Measurements from ENCODE around the gene CCDC178. TPM values are rescaled to one million over a fixed set of nuclear protein-coding genes. Genes with fewer than 3 reads are reported as not detected.
A peak's percentile ranks its signal among the peaks of the same experiment; 100 is the strongest.

CCDC178 gene
- polyA plus RNA-seq, 1 experiment, result not detected

GRCh38 chr18:33040213-33040612, 400.3 kb downstream of the CCDC178 start:
- TF ChIP-seq, protein P1, sequence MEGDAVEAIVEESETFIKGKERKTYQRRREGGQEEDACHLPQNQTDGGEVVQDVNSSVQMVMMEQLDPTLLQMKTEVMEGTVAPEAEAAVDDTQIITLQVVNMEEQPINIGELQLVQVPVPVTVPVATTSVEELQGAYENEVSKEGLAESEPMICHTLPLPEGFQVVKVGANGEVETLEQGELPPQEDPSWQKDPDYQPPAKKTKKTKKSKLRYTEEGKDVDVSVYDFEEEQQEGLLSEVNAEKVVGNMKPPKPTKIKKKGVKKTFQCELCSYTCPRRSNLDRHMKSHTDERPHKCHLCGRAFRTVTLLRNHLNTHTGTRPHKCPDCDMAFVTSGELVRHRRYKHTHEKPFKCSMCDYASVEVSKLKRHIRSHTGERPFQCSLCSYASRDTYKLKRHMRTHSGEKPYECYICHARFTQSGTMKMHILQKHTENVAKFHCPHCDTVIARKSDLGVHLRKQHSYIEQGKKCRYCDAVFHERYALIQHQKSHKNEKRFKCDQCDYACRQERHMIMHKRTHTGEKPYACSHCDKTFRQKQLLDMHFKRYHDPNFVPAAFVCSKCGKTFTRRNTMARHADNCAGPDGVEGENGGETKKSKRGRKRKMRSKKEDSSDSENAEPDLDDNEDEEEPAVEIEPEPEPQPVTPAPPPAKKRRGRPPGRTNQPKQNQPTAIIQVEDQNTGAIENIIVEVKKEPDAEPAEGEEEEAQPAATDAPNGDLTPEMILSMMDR (IDR thresholded peaks at IDR 0.05; ENCODE audit: low read depth, low read length), result no peak
- CTCF ChIA-PET, result no interaction called here

GRCh38 chr18:33034945-33035344, 405.6 kb downstream of the CCDC178 start:
- H3K9me3 ChIP-seq (ENCODE audit: control insufficient read depth, insufficient read depth, low read length), result no peaks in the 10 kb centered on the region
- CTCF ChIA-PET, result no interaction called here
- no peak overlapping the region for H3K4me3 ChIP-seq (ENCODE audit: low read depth, low read length)
- no peaks in the 10 kb centered on the region for H3K27me3 ChIP-seq (ENCODE audit: control insufficient read depth, insufficient read depth, low read length)
- DNase-seq (ENCODE audit: low read depth, low spot score), result no peak
- TF ChIP-seq, protein P1 (IDR thresholded peaks at IDR 0.05; ENCODE audit: low read depth, low read length), result no peak
- POLR2A ChIA-PET, result no interaction called here
- no peak overlapping the region for H3K27ac ChIP-seq (ENCODE audit: low read depth, low read length)

More at GRCh38 chr18:33040213-33040612, 400.3 kb downstream of the CCDC178 start:
- Histone ChIP-seq H3K27ac (ENCODE audit: low read depth, low read length) (no peak overlapping the region), H3K9me3 (ENCODE audit: control insufficient read depth, insufficient read depth, low read length) (no peaks in the 10 kb centered on the region), H3K27me3 (ENCODE audit: control insufficient read depth, insufficient read depth, low read length) (no peaks in the 10 kb centered on the region), H3K4me3 (ENCODE audit: low read depth, low read length) (no peak overlapping the region)
- POLR2A ChIA-PET, result no interaction called here
- no peak for DNase-seq (ENCODE audit: low read depth, low spot score)

- no peak for DNase-seq (ENCODE audit: low read depth, low spot score)
- Histone ChIP-seq H3K9me3 (ENCODE audit: control insufficient read depth, insufficient read depth, low read length) (no peaks in the 10 kb centered on the region), H3K27me3 (ENCODE audit: control insufficient read depth, insufficient read depth, low read length) (no peaks in the 10 kb centered on the region), H3K4me3 (ENCODE audit: low read depth, low read length) (no peak overlapping the region), H3K27ac (ENCODE audit: low read depth, low read length) (no peak overlapping the region)
- ChIA-PET CTCF (no interaction called here), POLR2A (no interaction called here)
- TF ChIP-seq, protein P1 (IDR thresholded peaks at IDR 0.05; ENCODE audit: low read depth, low read length), result no peak
These were observed 406.3 kb downstream of the CCDC178 start for GRCh38 chr18:33034212-33034611.

- CTCF ChIA-PET, result no interaction called here
- POLR2A ChIA-PET, result no interaction called here
- no peak overlapping the region for H3K4me3 ChIP-seq (ENCODE audit: low read depth, low read length)
- TF ChIP-seq, protein P1 (IDR thresholded peaks at IDR 0.05; ENCODE audit: low read depth, low read length), result 0 out of 2 replicates have a peak, but pooled peaks have one; percentile 8
- no peak for DNase-seq (ENCODE audit: low read depth, low spot score)
- no peaks in the 10 kb centered on the region for H3K9me3 ChIP-seq (ENCODE audit: control insufficient read depth, insufficient read depth, low read length)
- no peaks in the 10 kb centered on the region for H3K27me3 ChIP-seq (ENCODE audit: control insufficient read depth, insufficient read depth, low read length)
- no peak overlapping the region for H3K27ac ChIP-seq (ENCODE audit: low read depth, low read length)
These were observed 418.2 kb downstream of the CCDC178 start for GRCh38 chr18:33022370-33022769.

- POLR2A ChIA-PET, result no interaction called here
- H3K27me3 ChIP-seq (ENCODE audit: control insufficient read depth, insufficient read depth, low read length), result no peaks in the 10 kb centered on the region
- TF ChIP-seq, protein P1 (IDR thresholded peaks at IDR 0.05; ENCODE audit: low read depth, low read length), result no peak
- no peak for DNase-seq (ENCODE audit: low read depth, low spot score)
- H3K27ac ChIP-seq (ENCODE audit: low read depth, low read length), result no peak overlapping the region
- no peak overlapping the region for H3K4me3 ChIP-seq (ENCODE audit: low read depth, low read length)
- CTCF ChIA-PET, result no interaction called here
- no peaks in the 10 kb centered on the region for H3K9me3 ChIP-seq (ENCODE audit: control insufficient read depth, insufficient read depth, low read length)
These were observed 419.6 kb downstream of the CCDC178 start for GRCh38 chr18:33020877-33021276.

Measured in AG04450 (cell line).